Natural killer cell (primary cell): ENCODE results near the gene NDUFA6. TPM values are rescaled to one million over a fixed set of nuclear protein-coding genes. Genes with fewer than 3 reads are reported as not detected.

Experiments
- ATAC-seq, 3 donors: fragments of 150-1000 bp in 2 of 3; fragments of 200-7000 bp in 1 of 3; cut with Tn5 transposase; 1 replicate in 1 of 3; 2 replicates in 2 of 3; pipeline ENCODE4 v1.10.0; 2021; ENCODE audit warnings: mild to moderate bottlenecking in 2 of 3, moderate library complexity in 2 of 3
- DNase-seq, 2 donors: peaks; one replicate each; pipeline versions ENCODE4 v3.0.0 to v3.0.0-alpha.2; 2013 to 2021; ENCODE audit warnings: mixed read lengths in 1 of 2
- H3K27ac ChIP-seq: one replicate; pipeline ENCODE4 v1.5.1; 2013; ENCODE audit warnings: mild to moderate bottlenecking, low read length
- H3K27me3 ChIP-seq: one replicate; pipeline ENCODE4 v1.6.1; 2013; ENCODE audit warnings: low read length; ENCODE audit not compliant: control insufficient read depth, insufficient read depth
- H3K36me3 ChIP-seq: one replicate; pipeline ENCODE4 v1.6.1; 2013; ENCODE audit warnings: low read length; ENCODE audit not compliant: control insufficient read depth, insufficient read depth
- H3K4me1 ChIP-seq: one replicate; pipeline ENCODE4 v1.6.1; 2013; ENCODE audit warnings: low read length; ENCODE audit not compliant: control insufficient read depth, insufficient read depth
- H3K4me3 ChIP-seq: one replicate; pipeline ENCODE4 v1.5.1; 2013; ENCODE audit warnings: low read length
- H3K9me3 ChIP-seq: one replicate; pipeline ENCODE4 v1.6.1; 2013; ENCODE audit warnings: low read length; ENCODE audit not compliant: control insufficient read depth, insufficient read depth
- H3K27ac Mint-ChIP-seq, 2 donors: one replicate each; pipeline ENCODE4 v1.8.0; 2022; ENCODE audit warnings: mild to moderate bottlenecking in 2 of 2, mixed read lengths in 2 of 2, moderate library complexity in 1 of 2
- H3K27me3 Mint-ChIP-seq, 2 donors: one replicate each; pipeline ENCODE4 v1.8.0; 2022; ENCODE audit warnings: low read depth in 2 of 2, mixed read lengths in 2 of 2
- H3K36me3 Mint-ChIP-seq: one replicate; pipeline ENCODE4 v1.8.0; 2022; ENCODE audit warnings: mixed read lengths
- H3K4me1 Mint-ChIP-seq, 2 donors: one replicate each; pipeline ENCODE4 v1.8.0; 2022; ENCODE audit warnings: mixed read lengths in 2 of 2
- H3K4me3 Mint-ChIP-seq: one replicate; pipeline ENCODE4 v1.8.0; 2022; ENCODE audit warnings: mild to moderate bottlenecking, moderate library complexity, mixed read lengths
- H3K9me3 Mint-ChIP-seq, 2 donors: one replicate each; pipeline ENCODE4 v1.8.0; 2022; ENCODE audit warnings: mixed read lengths in 2 of 2
- CTCF ChIP-seq: fragments of 200-600 bp; IDR thresholded peaks from one replicate; pipeline ENCODE4 v1.8.0; 2022; ENCODE audit warnings: antibody characterized with exemption
- WGBS: methylation state at CpG from one replicate; pipeline ENCODE4 v1.1.7; 2013; ENCODE audit warnings: missing lambda C conversion rate; ENCODE audit not compliant: insufficient coverage; 5-methylcytosine and 5-hydroxymethylcytosine counted together
- intact Hi-C: fragments of 100-400 bp; cut with micrococcal nuclease; formaldehyde crosslinking; loops from one replicate; pipeline ENCODE4 v1.14.2; 2022
- total RNA-seq, 4 donors: library from RNA; stranded (reverse); fragments of 120-200 nt in 1 of 4; gene quantifications; one replicate each; pipeline versions ENCODE4 v1.2.3 to v1.2.4, GENCODE V29; 2013 to 2022

The NDUFA6 gene
- total RNA-seq, 3 donors from 2014 or later (not counting 1 experiment from before 2014, with no cell fraction given): 50.4 to 69.7 (median 63.8) TPM

- no peaks in the 10 kb centered on the region for H3K9me3 ChIP-seq
- intact Hi-C loops: no loop called here
- H3K36me3 ChIP-seq: no peaks in the 10 kb centered on the region
- H3K9me3 Mint-ChIP-seq: peaks cover 5 to 8% of the 10 kb centered on the region in 2 donors
- H3K4me1 ChIP-seq: no peaks in the 10 kb centered on the region
- H3K27me3 ChIP-seq: no peaks in the 10 kb centered on the region
- TF ChIP-seq CTCF: no peak
- no peak overlapping the region for H3K27ac Mint-ChIP-seq
- H3K27ac ChIP-seq: no peak overlapping the region
- no peak overlapping the region for H3K4me3 ChIP-seq
- no peak for ATAC-seq
- DNase-seq: no peak
- H3K27me3 Mint-ChIP-seq: no peaks in the 10 kb centered on the region
- H3K36me3 Mint-ChIP-seq: peaks cover 10% of the 10 kb centered on the region
- H3K4me3 Mint-ChIP-seq: no peak overlapping the region
- H3K4me1 Mint-ChIP-seq: peaks cover 0 to 4% of the 10 kb centered on the region in 2 donors
Observed at GRCh38 chr22:42041784-42042183, 48.8 kb downstream of the NDUFA6 start.

- no peak for TF ChIP-seq CTCF
- H3K27ac ChIP-seq: no peak overlapping the region
Observed at GRCh38 chr22:42039271-42039670, 51.3 kb downstream of the NDUFA6 start.

More at GRCh38 chr22:42039271-42039670, 51.3 kb downstream of the NDUFA6 start:
- peaks cover 5 to 8% of the 10 kb centered on the region in 2 donors for H3K9me3 Mint-ChIP-seq
- H3K27ac Mint-ChIP-seq: no peak overlapping the region
- no peak for ATAC-seq
- H3K27me3 ChIP-seq: no peaks in the 10 kb centered on the region
- no peaks in the 10 kb centered on the region for H3K36me3 ChIP-seq
- 97% methylated on average over 4 of the region's 5 CpGs for WGBS
- peaks cover 0 to 4% of the 10 kb centered on the region in 2 donors for H3K4me1 Mint-ChIP-seq
- no peak overlapping the region for H3K4me3 Mint-ChIP-seq
- intact Hi-C loops: no loop called here
- no peak overlapping the region for H3K4me3 ChIP-seq
- no peaks in the 10 kb centered on the region for H3K4me1 ChIP-seq
- DNase-seq: no peak
- peaks cover 10% of the 10 kb centered on the region for H3K36me3 Mint-ChIP-seq
- no peaks in the 10 kb centered on the region for H3K27me3 Mint-ChIP-seq
- no peaks in the 10 kb centered on the region for H3K9me3 ChIP-seq

Other genes starting within 250 kb of the NDUFA6 start
- gene SHISA8, start 175.7 kb downstream of the NDUFA6 start, total RNA-seq: under 1 TPM in 1 of 3 donors, not detected in 2; 0.24 TPM
- gene TNFRSF13C, start 164.0 kb downstream of the NDUFA6 start, total RNA-seq: 1 to 10 TPM; 2.4 to 3.2 (median 2.7) TPM
- gene CENPM, start 143.6 kb downstream of the NDUFA6 start, total RNA-seq: 1 to 10 TPM; 4.2 to 7.1 (median 6.1) TPM
- gene SEPTIN3, start 121.3 kb downstream of the NDUFA6 start, total RNA-seq: under 1 TPM in 1 of 3 donors, not detected in 2; 0.38 TPM
- gene WBP2NL, start 92.0 kb downstream of the NDUFA6 start, total RNA-seq: 1 to 10 TPM; 1.7 to 3.6 (median 3.0) TPM
- 10 to 100 TPM; 12.8 to 15.7 (median 14.2) TPM for gene NAGA, start 20.0 kb downstream of the NDUFA6 start, total RNA-seq
- 1 to 10 TPM; 1.2 to 2.3 (median 1.8) TPM for gene PHETA2, start 16.5 kb downstream of the NDUFA6 start, total RNA-seq
- gene SMDT1, start 11.1 kb downstream of the NDUFA6 start, total RNA-seq: 10 to 100 TPM; 37.7 to 51.0 (median 45.1) TPM
- gene CYP2D6, start 40.0 kb upstream of the NDUFA6 start, total RNA-seq: 1 to 10 TPM; 3.8 to 5.5 (median 3.9) TPM
- 10 to 100 TPM; 57.8 to 70.8 (median 69.1) TPM for gene TCF20, start 179.9 kb upstream of the NDUFA6 start, total RNA-seq